ENCODE measurements around the gene SLC46A1.
"Not testable (repeated sequence)": the region's sequence is repeated elsewhere in the genome, so short reads cannot be mapped to it uniquely, and the experiment has no call there.

SLC46A1 gene

GRCh38 chr17:28405632-28406472 is at the start of gene SLC46A1:
SLC46A1 (minus strand) TSS chr17:28406212; CDS start chr17:28406114, 98 bp downstream.
- peaks cover 7% of the 10 kb centered on the region for H3K27me3 Mint-ChIP-seq
- H3K36me3 Mint-ChIP-seq (ENCODE audit: low read depth), result peaks cover 34% of the 10 kb centered on the region
- peak within 1 kb of the TSS; percentile 74 for H3K27ac Mint-ChIP-seq
- intact Hi-C loops (cut with micrococcal nuclease), result loop anchor here (10.0 kb wide), 1 partner anchor 171 kb away; no protein-coding TSS in a partner anchor
- peak within 1 kb of the TSS; percentile 86 for H3K4me3 Mint-ChIP-seq
- no peaks in the 10 kb centered on the region for H3K9me3 Mint-ChIP-seq
- H3K4me1 Mint-ChIP-seq (ENCODE audit: low read depth), result peaks cover 57% of the 10 kb centered on the region

GRCh38 chr17:28449859-28450258 is 43.8 kb upstream of the SLC46A1 start:
- intact Hi-C loops (cut with micrococcal nuclease), result no loop called here
- H3K4me3 Mint-ChIP-seq, result no peak overlapping the region
- no peaks in the 10 kb centered on the region for H3K36me3 Mint-ChIP-seq (ENCODE audit: low read depth)
- no peak overlapping the region for H3K27ac Mint-ChIP-seq
- no peaks in the 10 kb centered on the region for H3K9me3 Mint-ChIP-seq
- peaks cover 9% of the 10 kb centered on the region for H3K4me1 Mint-ChIP-seq (ENCODE audit: low read depth)
- no peaks in the 10 kb centered on the region for H3K27me3 Mint-ChIP-seq

DNA sequence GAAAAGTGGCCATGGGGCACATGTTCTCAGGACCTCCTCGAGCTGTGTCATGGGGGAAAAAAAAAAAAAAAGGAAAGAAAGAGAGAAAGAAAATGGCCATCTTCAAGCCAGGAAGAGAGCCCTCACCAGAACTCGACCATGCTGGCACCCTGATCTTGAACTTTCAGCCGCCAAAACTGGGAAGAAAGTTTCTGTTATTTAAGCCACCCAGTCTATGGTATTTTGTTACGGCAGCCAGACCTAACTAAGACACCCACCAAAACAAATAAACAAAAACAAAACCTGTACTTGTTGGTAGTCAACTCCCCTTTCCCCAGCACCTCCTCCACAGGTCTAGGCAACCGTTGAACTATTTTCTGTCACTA is 41.4 kb upstream of the SLC46A1 start:
- intact Hi-C loops (cut with micrococcal nuclease), result no loop called here
- Mint-ChIP-seq H3K9me3 (no peaks in the 10 kb centered on the region), H3K4me3 (no peak overlapping the region), H3K27ac (no peak overlapping the region), H3K27me3 (no peaks in the 10 kb centered on the region), H3K4me1 (ENCODE audit: low read depth) (peaks cover 9% of the 10 kb centered on the region), H3K36me3 (ENCODE audit: low read depth) (no peaks in the 10 kb centered on the region)

DNA sequence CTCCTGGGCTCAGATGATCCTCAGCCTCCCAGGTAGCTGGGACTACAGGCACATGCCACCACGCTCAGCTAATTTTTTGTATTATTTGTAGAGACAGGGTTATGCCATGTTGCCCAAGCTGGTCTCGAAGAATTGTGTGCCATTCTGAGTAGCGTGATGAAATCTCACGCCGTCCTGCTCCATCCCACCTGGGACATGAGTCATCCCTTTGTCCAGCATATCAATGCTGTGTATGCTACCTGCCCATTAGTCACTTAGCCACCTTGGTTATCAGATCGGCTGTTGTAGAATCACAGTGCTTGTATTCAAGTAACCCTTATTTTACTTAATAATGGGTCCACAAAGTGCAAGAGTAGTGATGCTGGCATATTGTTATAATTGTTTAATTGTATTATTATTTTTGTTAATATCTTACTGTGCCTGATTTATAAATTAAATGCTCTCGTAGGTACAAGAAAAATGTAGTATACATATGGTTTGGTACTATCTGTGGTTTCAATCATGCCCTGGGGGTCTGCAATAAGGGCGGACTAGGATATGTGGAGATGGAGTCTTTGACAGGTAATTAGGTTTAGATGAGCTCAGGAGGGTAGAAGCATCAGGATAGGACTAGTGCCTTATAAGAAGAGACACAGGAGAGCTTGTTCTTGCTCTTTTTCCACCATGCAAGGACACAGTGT is 40.8 kb upstream of the SLC46A1 start:
- intact Hi-C loops (cut with micrococcal nuclease), result no loop called here
- H3K27me3 Mint-ChIP-seq, result no peaks in the 10 kb centered on the region
- no peak overlapping the region for H3K27ac Mint-ChIP-seq
- H3K9me3 Mint-ChIP-seq, result no peaks in the 10 kb centered on the region
- H3K4me1 Mint-ChIP-seq (ENCODE audit: low read depth), result peaks cover 9% of the 10 kb centered on the region
- H3K36me3 Mint-ChIP-seq (ENCODE audit: low read depth), result no peaks in the 10 kb centered on the region
- no peak overlapping the region for H3K4me3 Mint-ChIP-seq

- Mint-ChIP-seq H3K4me1 (ENCODE audit: low read depth) (peaks cover 5% of the 10 kb centered on the region), H3K9me3 (no peaks in the 10 kb centered on the region), H3K27me3 (no peaks in the 10 kb centered on the region), H3K4me3 (no peak overlapping the region), H3K27ac (no peak overlapping the region), H3K36me3 (ENCODE audit: low read depth) (no peaks in the 10 kb centered on the region)
- intact Hi-C loops (cut with micrococcal nuclease), result no loop called here
Measured at GRCh38 chr17:28443901-28444638, 38.1 kb upstream of the SLC46A1 start.

DNA sequence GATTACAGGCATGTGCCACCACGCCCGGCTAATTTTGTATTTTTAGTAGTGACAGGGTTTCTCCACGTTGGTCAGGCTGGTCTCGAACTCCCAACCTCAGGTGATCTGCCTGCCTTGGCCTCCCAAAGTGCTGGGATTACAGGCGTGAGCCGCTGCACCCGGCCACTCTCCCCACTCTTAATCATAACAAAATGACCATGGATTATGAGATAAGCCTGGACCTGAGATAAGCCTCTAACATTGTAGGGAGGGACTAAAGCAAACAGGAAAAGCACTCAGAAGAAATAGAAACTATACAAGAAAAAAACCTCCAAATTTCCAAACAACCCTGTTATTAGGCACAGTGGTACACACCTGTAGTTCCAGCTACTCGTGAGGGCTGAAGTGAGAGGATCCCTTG is 28.3 kb upstream of the SLC46A1 start:
- H3K27me3 Mint-ChIP-seq; H3K9me3 Mint-ChIP-seq; H3K4me3 Mint-ChIP-seq; H3K27ac Mint-ChIP-seq; H3K36me3 Mint-ChIP-seq (ENCODE audit: low read depth); intact Hi-C loops (cut with micrococcal nuclease): not testable (repeated sequence)
- H3K4me1 Mint-ChIP-seq (ENCODE audit: low read depth), result peaks cover 11% of the 10 kb centered on the region

DNA sequence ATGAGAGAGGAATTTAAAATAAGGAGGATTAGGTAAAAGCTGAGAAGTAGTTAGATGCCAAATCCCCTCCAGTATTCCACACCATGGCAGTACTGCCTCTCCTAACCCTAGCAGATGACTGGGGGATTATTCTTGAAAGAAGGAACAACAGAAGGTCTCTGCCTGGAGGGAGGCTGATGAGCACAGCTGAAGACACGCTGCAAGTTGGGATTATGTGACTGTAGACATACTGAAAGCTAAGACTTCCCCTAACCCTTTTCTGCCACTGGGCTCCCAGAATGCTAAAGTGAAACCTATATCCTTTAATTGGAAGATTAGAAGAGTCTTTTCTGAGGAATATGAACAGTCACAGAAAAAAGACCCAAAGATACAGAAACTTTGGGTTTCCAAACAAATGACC is 27.7 kb upstream of the SLC46A1 start:
- Mint-ChIP-seq H3K4me3 (no peak overlapping the region), H3K4me1 (ENCODE audit: low read depth) (peaks cover 11% of the 10 kb centered on the region), H3K9me3 (no peaks in the 10 kb centered on the region), H3K27ac (no peak overlapping the region), H3K27me3 (peaks cover 9% of the 10 kb centered on the region), H3K36me3 (ENCODE audit: low read depth) (no peaks in the 10 kb centered on the region)
- intact Hi-C loops (cut with micrococcal nuclease), result no loop called here

DNA sequence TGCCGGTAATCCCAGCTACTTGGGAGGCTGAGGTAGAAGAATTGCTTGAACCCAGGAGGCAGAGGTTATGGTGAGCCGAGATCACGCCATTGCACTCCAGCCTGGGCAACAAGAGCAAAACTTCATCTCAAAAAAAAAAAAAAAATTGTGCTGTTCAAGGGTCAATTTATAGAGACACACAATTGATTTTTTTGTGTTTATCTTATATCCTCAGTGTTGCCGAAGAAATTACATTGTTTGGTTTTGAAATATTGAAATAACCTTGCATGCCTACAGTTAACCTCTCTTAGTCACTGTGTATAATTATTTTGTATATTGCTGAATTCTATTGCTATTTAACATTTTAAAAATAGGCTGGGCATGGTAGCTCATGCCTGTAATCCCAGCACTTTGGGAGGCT is 22.0 kb upstream of the SLC46A1 start:
- H3K4me3 Mint-ChIP-seq; intact Hi-C loops (cut with micrococcal nuclease); H3K27me3 Mint-ChIP-seq; H3K4me1 Mint-ChIP-seq (ENCODE audit: low read depth); H3K9me3 Mint-ChIP-seq; H3K27ac Mint-ChIP-seq; H3K36me3 Mint-ChIP-seq (ENCODE audit: low read depth): not testable (repeated sequence)

DNA sequence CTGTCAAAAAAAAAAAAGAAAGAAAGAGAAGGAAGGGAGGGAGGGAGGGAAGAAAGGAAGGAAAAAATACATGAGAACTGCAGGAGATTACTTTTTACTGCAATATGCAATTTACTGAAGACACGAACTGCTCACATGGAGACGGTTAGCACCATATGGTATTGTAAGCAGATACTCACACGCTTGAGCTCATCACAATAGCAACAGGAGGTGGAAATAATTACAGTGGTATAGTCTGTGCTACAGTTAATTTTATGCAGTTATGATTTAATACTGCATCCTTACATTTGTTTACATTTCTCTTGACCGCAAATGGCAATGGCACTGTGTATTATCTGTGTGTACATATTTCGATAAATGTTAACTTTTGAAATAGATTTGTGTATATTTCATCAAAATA is 21.4 kb upstream of the SLC46A1 start:
- intact Hi-C loops (cut with micrococcal nuclease), result no loop called here
- H3K4me1 Mint-ChIP-seq (ENCODE audit: low read depth), result no peaks in the 10 kb centered on the region
- H3K36me3 Mint-ChIP-seq (ENCODE audit: low read depth), result no peaks in the 10 kb centered on the region
- H3K9me3 Mint-ChIP-seq, result no peaks in the 10 kb centered on the region
- H3K4me3 Mint-ChIP-seq, result no peak overlapping the region
- H3K27me3 Mint-ChIP-seq, result peaks cover 3% of the 10 kb centered on the region
- H3K27ac Mint-ChIP-seq, result no peak overlapping the region

DNA sequence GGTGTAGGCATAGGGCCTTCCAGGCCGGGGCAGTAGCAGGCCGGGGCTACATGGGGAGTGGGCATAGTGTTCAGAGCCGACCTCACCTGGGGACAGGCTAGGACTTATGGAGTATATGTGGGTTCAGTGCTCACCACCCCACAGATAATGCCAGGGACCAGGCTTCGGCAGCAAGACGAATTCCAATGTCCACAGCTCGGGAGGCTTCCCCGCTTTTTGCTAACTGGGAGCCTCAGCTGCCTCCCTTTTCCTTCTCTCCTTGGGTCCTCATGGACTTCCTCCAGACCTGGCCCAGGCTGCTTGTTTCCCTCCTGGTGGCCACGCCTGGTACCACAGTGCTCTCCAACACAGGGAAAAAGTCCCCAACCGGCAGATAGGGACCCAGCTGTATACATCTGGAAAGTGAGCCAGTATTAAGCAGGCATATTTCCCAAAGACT is 20.1 kb upstream of the SLC46A1 start:
- Mint-ChIP-seq H3K4me3 (no peak overlapping the region), H3K9me3 (no peaks in the 10 kb centered on the region), H3K27me3 (no peaks in the 10 kb centered on the region), H3K36me3 (ENCODE audit: low read depth) (no peaks in the 10 kb centered on the region), H3K27ac (no peak overlapping the region), H3K4me1 (ENCODE audit: low read depth) (no peaks in the 10 kb centered on the region)
- intact Hi-C loops (cut with micrococcal nuclease), result no loop called here

DNA sequence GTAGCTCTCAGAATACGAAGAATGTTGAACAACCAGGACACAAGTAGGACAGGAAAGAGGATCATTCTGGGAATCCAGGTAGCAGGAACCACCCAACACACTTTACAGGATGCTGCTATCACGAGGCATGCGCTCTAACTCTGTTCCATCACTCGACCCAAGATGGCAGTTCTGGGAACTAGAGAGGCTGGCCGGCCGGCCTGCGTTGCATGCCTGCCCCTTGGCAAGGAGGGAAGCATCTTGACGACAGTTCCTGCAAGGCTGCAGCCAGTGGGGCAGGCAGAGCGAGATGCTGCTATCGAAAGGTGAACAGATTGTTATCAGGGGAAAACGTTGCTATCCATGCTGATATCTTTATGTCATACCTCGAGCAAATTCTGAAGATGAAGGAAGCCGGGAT is 19.2 kb upstream of the SLC46A1 start:
- Mint-ChIP-seq H3K27ac (no peak overlapping the region), H3K9me3 (no peaks in the 10 kb centered on the region), H3K4me3 (no peak overlapping the region), H3K4me1 (ENCODE audit: low read depth) (no peaks in the 10 kb centered on the region), H3K36me3 (ENCODE audit: low read depth) (no peaks in the 10 kb centered on the region), H3K27me3 (peaks cover 3% of the 10 kb centered on the region)
- intact Hi-C loops (cut with micrococcal nuclease), result no loop called here

DNA sequence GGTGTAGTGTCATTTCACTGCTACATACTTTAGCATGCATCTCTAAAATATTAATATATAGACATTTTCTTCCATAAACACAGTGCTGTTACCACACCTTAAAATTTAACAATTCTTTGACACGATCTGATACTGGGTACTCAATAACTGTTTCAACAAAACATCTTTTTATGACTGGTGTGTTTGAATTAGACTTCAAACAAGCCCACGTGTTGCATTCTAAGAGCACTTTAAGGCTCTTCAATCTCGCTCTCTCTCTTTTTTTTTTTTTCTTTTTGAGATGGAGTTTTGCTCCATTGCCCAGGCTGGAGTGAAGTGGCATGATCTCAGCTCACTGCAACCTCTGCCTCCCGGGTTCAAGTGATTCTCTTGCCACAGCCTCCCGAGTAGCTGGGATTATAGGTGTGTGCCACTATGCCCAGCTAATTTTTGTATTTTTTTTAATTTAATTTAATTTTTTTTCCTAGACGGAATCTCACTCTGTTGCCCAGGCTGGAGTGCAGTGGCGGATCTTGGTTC is 15.8 kb upstream of the SLC46A1 start:
- no peak overlapping the region for H3K4me3 Mint-ChIP-seq
- no peaks in the 10 kb centered on the region for H3K36me3 Mint-ChIP-seq (ENCODE audit: low read depth)
- no peaks in the 10 kb centered on the region for H3K9me3 Mint-ChIP-seq
- no peak overlapping the region for H3K27ac Mint-ChIP-seq
- peaks cover 4% of the 10 kb centered on the region for H3K4me1 Mint-ChIP-seq (ENCODE audit: low read depth)
- intact Hi-C loops (cut with micrococcal nuclease), result no loop called here
- peaks cover 4% of the 10 kb centered on the region for H3K27me3 Mint-ChIP-seq

DNA sequence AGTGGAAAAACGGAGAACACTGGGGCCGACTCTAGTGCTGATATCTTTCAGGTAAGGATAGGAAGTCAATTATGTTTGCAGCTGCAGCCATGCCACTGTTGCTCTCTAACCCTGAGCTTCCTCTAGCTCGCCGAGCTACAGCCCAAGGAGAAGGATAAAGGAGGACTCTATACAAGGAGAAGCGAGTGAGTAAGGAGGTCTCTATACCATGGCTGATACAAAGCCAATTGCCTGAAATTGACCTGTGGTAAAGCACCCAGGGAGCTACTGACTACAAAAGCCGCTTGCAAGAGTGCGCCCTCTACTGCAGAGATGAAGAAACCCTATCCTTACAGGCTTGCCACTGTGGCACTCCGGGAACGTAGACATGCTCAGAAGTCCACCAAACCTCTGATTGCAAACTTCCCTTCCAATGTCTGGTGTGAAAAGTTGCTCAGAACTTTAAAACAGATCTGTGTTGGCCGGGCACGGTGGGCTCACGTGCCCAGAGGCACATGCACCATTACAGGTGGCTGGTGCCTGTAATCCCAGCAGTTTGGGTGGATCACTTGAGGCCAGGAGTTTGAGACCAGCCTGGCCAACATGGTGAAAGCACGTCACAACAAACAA is 10.8 kb upstream of the SLC46A1 start:
- H3K4me1 Mint-ChIP-seq (ENCODE audit: low read depth), result peaks cover 8% of the 10 kb centered on the region
- no peaks in the 10 kb centered on the region for H3K9me3 Mint-ChIP-seq
- no peak overlapping the region for H3K27ac Mint-ChIP-seq
- intact Hi-C loops (cut with micrococcal nuclease), result loop anchor here (5.0 kb wide), 1 partner anchor 35 kb away; no protein-coding TSS in a partner anchor
- peaks cover 14% of the 10 kb centered on the region for H3K27me3 Mint-ChIP-seq
- no peak overlapping the region for H3K4me3 Mint-ChIP-seq
- no peaks in the 10 kb centered on the region for H3K36me3 Mint-ChIP-seq (ENCODE audit: low read depth)

All from dendritic cell treated with granulocyte-macrophage colony-stimulating factor and Interleukin-4, amounts not matched to agents 40 ng/mL and 50 ng/mL, for 4 days (primary cell).